Femur (tissue), 1 donor: ENCODE results near the gene NSF.
"Not testable (repeated sequence)": the region's sequence is repeated elsewhere in the genome, so short reads cannot be mapped to it uniquely, and the experiment has no call there.

Experiments
- DNase-seq: peaks from one replicate; pipeline ENCODE4 v3.0.0-alpha.2; 2017

NSF gene

DNA sequence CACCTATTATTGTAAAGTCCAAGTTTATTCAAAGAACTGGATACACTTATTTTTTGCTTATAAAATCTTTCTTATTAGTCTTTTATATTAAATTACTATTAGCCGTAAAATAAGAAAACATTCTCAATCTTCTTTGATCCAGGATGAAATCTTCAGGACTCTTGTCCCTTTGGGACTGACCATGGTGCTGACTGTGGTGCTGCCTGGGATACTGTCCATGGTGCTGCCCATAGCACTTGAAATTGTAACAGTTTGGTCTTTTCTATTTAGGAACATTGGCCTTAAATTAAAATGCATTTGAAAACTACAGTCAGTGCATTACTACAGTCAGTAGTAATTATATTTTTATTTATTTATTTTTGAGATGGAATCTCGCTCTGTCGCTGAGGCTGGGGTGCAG, 41.7 kb downstream of the NSF start:
- DNase-seq = not testable (repeated sequence)

DNA sequence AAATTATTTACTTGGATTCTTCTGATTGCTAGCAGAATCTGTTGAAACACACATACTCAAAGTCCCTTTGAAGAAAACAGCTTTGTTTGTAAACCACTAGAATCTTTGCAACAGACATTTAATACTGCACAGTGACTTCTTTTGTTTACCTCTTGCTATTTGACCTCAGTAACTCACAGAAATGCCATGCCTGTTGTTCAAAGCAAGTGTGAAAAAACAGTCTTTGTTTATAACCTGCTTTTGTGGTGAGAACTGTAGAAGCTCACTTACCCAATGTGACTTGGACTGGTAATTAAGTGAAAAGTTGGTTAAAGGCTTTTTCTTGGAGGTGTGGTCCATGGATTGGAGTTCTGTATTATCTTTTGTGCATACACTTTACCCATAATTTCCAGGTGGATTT, 44.4 kb downstream of the NSF start:
- DNase-seq = not testable (repeated sequence)

DNA sequence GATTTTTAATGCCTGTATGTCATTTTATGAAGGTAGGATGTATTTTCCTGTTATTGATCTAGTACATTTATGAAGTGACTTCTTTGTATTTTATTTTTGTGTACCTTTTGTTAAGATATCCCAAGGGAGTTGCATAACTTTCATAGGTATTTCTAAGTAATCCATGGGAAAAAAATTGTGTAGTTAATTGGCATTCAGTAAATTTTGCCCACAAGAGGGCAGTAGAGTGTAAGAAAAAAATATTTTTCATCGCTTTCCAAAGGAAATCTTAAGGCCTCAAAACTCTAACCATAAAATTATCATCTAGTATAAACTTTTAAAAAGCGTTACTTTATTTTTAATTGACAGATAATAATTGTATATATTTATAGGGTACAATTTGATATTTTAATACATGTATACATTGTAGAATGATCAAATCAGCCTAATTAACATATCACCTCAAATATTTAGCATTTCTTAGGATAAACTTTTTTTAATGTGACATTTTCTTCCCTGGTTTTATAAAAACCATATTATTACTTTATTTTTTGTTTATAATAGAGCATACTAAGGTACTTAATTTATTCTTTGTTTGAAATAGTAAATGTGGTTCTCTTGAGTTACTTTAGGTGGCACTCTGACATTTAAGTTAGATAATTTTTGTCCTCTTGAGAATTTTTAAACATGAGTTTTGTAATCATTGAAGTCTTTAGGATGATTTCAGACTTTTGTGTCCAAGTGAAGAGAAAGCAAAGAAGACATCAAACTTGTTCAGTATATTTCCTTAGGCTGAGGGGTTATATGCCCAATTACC, 51.6 kb downstream of the NSF start:
- not testable (repeated sequence) for DNase-seq

DNA sequence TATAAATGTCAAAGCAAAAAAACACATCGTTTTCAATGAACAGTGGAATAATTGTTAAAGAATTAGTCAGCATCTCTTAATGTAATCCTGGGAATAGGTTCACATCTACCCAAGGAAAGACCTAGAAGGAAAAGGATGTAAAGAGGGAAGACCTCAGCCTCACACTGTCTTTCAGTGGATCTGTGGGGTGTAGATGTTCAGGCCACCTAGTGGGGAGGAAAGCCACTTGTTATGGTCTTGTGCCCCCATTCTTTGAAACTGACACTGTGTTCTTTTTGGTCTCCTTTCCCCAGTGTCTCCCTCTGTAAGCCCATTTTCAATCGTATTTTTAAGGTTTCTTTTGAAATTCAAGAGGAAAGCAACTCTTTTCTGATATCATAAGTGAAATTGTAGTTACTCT, 56.8 kb downstream of the NSF start:
- not testable (repeated sequence) for DNase-seq

DNA sequence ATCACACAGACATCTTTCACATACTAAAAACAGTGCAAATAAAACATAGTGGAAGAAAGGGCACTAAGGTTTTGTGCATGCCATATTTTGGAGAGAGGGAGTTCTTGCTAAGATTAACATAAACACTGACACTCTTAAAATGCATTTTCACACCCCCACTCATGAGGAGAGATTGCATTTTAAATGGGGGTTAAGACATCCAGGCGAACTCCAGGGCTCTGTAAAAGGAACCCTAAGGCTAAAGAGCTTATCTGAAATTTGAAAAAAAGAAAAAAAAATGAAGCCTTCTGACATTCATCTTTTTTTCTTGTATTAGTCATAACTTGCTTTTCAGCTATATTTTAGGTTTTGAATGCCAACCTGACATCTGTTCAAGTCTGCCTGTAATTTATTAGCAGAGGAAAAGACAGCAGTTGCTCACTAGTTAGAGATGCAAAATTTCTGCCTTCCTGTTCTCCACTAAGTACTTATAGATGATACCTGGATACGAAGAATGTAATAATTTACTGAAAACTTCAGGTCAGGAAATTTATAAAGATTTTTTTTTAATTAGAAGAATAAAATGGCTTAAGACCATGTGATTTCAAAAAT, 57.3 kb downstream of the NSF start:
- not testable (repeated sequence) for DNase-seq

DNA sequence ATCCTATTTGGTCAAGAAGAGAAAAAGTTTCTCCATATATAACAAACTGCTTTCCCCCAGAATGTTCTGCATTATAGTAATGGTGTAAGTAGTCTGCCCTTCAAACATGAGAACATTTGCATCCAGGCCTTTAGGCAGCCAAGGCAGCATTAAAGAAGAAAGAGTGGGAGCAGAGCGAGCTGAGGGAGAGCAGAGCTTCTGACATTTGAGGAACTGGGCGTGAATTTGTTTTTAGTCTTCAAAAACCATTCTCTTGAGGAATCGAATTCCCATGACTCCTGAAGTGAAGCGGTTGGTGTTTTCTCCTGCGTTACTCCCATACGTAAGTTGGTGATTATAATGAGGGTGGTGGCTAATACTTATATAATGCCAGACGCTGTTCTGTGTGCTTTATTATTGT, 58.8 kb downstream of the NSF start:
- DNase-seq = not testable (repeated sequence)

- DNase-seq = not testable (repeated sequence)
Measured at GRCh38 chr17:46652024-46652643, 61.7 kb downstream of the NSF start.

DNA sequence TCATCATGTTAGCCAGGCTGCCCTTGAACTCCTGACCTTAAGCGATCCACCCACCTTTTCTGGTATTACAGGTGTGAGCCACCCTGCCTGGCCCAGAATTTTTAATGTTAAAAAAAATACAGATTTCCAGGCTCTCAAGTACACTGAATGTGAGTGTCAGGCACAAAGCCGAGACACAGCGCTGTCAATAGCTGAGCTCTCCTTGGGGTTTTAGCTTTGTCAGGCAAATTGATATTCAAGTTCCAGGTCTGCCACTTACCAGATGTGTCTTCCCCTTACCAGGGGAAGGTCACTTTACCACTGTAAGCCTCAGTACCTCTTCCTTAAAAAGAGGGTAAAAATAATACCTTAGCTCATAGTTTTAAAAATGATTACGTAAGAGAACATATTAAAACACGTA, 67.8 kb downstream of the NSF start:
- DNase-seq = not testable (repeated sequence)

GRCh38 chr17:46659702-46660101, 69.2 kb downstream of the NSF start:
- not testable (repeated sequence) for DNase-seq

GRCh38 chr17:46663123-46663522, 72.7 kb downstream of the NSF start:
- not testable (repeated sequence) for DNase-seq

GRCh38 chr17:46663552-46663951, 73.1 kb downstream of the NSF start:
- DNase-seq = not testable (repeated sequence)

DNA sequence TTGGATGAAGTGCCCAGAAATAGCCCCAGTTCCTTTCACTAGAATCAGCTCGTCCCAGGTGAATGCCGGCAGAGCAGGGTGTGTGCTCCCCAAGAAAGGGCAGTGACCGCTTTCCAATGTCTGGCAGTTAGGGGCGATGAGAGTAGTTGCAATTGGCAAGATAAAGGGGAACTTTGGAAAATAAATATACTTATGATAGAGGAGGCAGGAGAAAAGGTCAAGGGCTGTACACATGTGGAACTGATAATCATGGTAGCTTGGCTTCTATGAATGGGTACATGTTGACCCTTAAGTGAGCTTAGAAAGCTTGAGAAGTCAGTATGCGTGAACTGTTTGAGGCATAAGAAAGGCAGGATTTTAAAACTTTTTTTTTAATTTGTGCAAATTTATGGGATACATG, 75.5 kb downstream of the NSF start:
- peak; percentile 3 for DNase-seq

DNA sequence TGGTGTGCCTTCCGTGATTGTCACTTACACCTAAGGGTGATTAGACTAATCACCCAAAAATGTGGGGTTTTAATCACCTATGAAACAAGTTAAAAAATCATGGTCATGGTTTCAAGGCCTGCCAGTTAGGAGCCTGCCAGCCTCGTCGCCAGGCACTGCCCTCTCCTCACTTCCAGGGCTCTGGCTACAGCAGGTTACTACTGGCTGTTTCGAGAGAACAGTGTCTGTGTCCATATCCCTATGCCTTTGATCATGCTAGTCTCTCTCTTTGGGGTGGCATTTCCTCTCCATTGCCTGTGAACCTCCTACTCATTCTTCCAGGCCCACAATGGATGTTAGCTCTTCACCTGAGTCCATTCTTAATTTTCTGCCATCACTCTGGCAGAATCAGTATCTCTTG, 80.3 kb downstream of the NSF start:
- DNase-seq = not testable (repeated sequence)

- not testable (repeated sequence) for DNase-seq
Measured at GRCh38 chr17:46672777-46673176, 82.3 kb downstream of the NSF start.

DNA sequence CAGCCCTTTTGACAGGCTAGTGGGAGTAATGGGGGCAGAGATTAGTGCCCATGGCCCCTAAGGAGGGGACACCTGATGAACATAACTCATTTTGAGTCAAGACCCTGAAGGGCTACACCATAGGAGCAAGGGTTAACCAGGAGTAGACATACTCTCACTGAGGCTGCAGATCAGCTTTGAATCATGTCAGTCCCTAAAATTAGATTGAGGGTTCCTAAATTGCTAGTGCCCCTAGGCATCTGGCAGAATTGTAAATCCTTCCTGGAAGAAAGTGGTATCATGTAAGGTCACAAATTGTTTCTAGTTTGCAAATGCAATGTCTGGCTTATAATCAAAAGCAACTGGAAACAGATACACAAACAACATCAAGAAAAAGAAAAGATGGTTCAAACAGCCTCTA, 87.3 kb downstream of the NSF start:
- not testable (repeated sequence) for DNase-seq

GRCh38 chr17:46683653-46684052, 93.2 kb downstream of the NSF start:
- DNase-seq = not testable (repeated sequence)

DNA sequence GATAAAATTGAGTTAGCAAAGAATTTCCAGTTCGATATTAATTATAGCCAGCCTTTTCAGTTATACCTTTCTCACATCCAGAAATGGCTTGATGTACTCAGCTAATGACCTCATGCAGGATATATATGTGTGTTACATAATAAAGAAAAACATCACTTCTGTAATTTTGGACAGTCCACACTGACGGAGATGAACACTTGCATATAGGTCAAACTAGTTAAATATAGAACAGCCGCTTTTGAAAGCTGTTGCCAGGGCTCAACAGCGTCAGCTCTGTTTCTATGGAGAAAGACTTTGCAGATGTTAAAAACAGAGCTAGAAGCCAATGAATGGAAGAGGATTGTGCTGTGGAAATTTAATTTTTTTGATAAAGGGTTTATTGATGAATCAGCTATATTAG, 94.8 kb downstream of the NSF start:
- not testable (repeated sequence) for DNase-seq

GRCh38 chr17:46692196-46692595, 101.7 kb downstream of the NSF start:
- not testable (repeated sequence) for DNase-seq

- not testable (repeated sequence) for DNase-seq
Measured at GRCh38 chr17:46693283-46693682, 102.8 kb downstream of the NSF start.

DNA sequence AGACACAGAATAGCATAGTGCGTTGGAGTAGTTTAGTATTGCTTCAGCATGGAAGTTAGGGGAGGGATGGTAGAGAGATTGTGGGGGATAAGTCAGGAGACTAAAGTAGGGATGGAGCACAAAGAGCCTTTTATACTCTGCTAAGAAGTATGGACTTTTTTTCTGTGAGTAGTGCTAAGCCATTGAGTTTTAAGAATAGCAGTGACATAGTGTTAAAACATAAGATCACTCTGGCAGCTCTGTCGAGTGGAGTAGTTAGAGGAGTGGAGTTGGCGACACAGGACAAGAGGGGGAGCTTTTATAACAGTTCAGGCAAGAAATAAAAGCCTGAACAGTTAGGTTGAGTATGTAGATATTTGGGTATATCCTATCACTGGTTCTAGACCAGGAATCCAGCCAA, 106.1 kb downstream of the NSF start:
- DNase-seq = not testable (repeated sequence)

- not testable (repeated sequence) for DNase-seq
Measured at GRCh38 chr17:46699014-46699413, 108.5 kb downstream of the NSF start.

DNA sequence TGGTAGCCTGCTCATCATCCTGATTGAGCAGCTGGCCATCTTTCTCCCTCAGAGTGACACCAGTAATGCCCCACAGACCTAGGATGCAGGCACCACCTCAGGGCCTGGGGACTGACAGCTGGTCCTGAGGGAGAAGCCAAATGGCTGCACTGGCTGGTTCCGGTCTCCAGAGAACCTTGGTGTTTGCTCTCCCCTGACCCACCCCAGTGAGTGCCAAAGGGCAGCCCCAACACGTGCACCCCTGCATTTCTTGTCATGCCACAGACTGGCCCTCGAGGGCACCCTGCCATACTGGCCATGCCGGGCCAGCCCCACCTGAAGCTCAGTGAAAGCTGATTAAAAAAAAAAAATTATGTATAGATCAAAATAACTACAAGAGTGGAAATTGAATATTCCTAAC, 127.5 kb downstream of the NSF start:
- DNase-seq = no peak

DNA sequence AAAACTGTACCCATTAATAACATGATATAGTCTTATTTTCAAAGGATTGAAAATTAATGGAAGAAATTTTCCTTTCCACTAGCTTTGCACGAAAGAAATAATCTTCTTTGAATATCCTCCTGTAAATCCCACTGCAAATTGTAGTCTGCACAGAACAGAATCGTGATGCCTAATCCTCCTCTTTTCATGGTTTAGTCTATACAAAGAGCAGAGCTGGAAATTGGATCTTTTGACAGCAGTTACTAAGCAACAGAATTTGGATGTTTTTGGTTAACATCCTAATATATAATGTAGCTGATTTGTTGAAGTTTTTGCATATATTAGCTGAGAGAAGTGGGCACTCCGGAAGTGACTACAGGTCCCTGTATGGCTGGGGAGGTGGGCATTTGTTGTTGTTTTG, 129.4 kb downstream of the NSF start:
- no peak for DNase-seq

GRCh38 chr17:46720408-46720807, 129.9 kb downstream of the NSF start:
- DNase-seq = no peak
